Subcutaneous adipose tissue (tissue), 4 donors: ENCODE data around the gene HES6. TPM values are rescaled to one million over a fixed set of nuclear protein-coding genes. Genes with fewer than 3 reads are reported as not detected.

Experiments used
- CTCF ChIP-seq: fragments of 450-650 bp; IDR thresholded peaks from one replicate; pipeline ENCODE4 v1.5.1; 2016; ENCODE audit warnings: low read depth, mild to moderate bottlenecking, control low read depth, antibody characterized with exemption, moderate library complexity
- total RNA-seq, 4 donors: library from RNA; depleted of rRNA; stranded (reverse); fragments of >200 nt; gene quantifications; one replicate each; pipeline ENCODE4 v1.1.0, GENCODE V29; 2016

Gene HES6
- total RNA-seq, 4 donors from 2014 or later = 2.4 to 7.3 (median 5.3) TPM

GRCh38 chr2:238240757-238241711, 1.2 kb upstream of the HES6 start:
- TF ChIP-seq CTCF = no peak

GRCh38 chr2:238239543-238239862, 335 bp downstream of the HES6 start:
- TF ChIP-seq CTCF = no peak

- no peak for TF ChIP-seq CTCF
Observed at GRCh38 chr2:238238766-238239542, 884 bp downstream of the HES6 start.

- TF ChIP-seq CTCF = no peak
Observed at GRCh38 chr2:238238311-238238765, 1.5 kb downstream of the HES6 start.

- TF ChIP-seq CTCF = no peak
Observed at GRCh38 chr2:238237431-238238135, 2.3 kb downstream of the HES6 start.

GRCh38 chr2:238236571-238236970, 3.3 kb downstream of the HES6 start:
- no peak for TF ChIP-seq CTCF
